Activated naive CD8-positive, alpha-beta T cell (primary cell): Measurements from ENCODE around the gene POLN.

ENCODE experiments used
- H3K27ac Mint-ChIP-seq: one replicate; pipeline ENCODE4 v1.8.0; 2021; ENCODE audit warnings: mixed read lengths
- H3K27me3 Mint-ChIP-seq: one replicate; pipeline ENCODE4 v1.8.0; 2021; ENCODE audit warnings: mixed read lengths
- H3K36me3 Mint-ChIP-seq: one replicate; pipeline ENCODE4 v1.8.0; 2021; ENCODE audit warnings: mixed read lengths
- H3K4me1 Mint-ChIP-seq: one replicate; pipeline ENCODE4 v1.8.0; 2021; ENCODE audit warnings: low read depth, mixed read lengths
- H3K4me3 Mint-ChIP-seq: one replicate; pipeline ENCODE4 v1.8.0; 2021; ENCODE audit warnings: mild to moderate bottlenecking, mixed read lengths
- H3K9me3 Mint-ChIP-seq: one replicate; pipeline ENCODE4 v1.8.0; 2021; ENCODE audit warnings: low read depth, mixed read lengths

The POLN gene

DNA sequence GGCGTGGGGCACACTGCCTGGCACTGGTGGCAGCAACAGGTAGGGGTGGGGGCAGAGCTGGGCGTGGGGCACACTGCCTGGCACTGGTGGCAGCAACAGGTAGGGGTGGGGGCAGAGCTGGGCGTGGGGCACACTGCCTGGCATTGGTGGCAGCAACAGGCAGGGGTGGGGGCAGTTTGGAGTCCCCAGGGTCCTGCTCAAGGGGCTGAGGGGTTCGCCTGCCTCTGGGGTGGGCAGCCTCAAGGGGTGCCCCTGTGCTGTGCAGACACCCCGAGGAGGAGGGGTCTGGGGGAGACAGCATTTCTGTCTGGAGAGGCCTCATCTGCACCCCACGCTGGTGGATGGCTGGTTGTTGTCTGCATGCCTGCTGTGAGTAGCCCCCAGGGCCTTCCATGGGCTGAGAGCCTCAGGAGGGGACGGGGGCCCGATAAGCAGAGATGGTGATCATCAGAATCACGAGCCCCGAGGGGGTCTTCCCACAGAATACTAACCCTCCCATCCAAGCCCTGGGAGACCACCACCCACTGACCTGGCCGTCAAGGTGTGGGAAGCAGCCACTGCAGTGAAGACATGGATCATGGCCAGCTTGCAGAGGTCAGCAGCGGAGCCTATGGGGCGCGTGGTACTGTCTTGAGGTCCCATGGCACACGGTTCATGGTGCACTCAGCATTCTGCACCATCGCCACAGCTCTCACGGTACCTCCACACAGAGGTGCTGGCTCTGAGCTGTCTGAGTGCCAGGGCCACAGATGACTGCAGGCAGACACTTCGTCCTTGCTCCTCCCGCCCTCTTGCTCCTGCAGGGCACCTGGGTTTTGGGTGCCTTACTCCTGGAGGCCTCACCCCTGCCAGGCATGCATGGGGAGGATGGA is 161.3 kb downstream of the POLN start:
- H3K4me1 Mint-ChIP-seq = no peaks in the 10 kb centered on the region
- no peak overlapping the region for H3K27ac Mint-ChIP-seq
- no peaks in the 10 kb centered on the region for H3K36me3 Mint-ChIP-seq
- H3K4me3 Mint-ChIP-seq = no peak overlapping the region
- H3K9me3 Mint-ChIP-seq = no peaks in the 10 kb centered on the region
- H3K27me3 Mint-ChIP-seq = no peaks in the 10 kb centered on the region

DNA sequence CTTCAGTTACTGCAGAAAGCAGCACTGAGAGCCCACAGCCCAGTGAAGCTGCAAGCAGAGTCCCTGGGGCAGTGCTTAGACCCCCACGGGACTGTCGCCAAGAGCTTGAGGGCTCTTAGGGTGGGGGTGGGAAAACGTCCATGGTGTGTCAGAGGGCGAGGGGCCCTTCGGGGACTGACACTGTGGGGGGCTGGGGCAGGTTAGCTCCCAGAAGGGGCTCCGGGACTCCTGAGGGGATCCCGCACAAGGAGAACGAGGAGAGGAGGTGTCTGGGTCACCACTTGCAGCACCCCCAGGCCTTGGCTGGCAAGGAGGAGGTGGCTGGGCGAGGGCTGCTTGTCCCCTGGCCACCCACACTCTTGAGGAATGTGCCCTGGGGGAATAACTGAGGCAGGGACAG is 162.0 kb downstream of the POLN start:
- H3K4me3 Mint-ChIP-seq = no peak overlapping the region
- no peak overlapping the region for H3K27ac Mint-ChIP-seq
- H3K27me3 Mint-ChIP-seq = no peaks in the 10 kb centered on the region
- H3K4me1 Mint-ChIP-seq = no peaks in the 10 kb centered on the region
- no peaks in the 10 kb centered on the region for H3K9me3 Mint-ChIP-seq
- no peaks in the 10 kb centered on the region for H3K36me3 Mint-ChIP-seq

DNA sequence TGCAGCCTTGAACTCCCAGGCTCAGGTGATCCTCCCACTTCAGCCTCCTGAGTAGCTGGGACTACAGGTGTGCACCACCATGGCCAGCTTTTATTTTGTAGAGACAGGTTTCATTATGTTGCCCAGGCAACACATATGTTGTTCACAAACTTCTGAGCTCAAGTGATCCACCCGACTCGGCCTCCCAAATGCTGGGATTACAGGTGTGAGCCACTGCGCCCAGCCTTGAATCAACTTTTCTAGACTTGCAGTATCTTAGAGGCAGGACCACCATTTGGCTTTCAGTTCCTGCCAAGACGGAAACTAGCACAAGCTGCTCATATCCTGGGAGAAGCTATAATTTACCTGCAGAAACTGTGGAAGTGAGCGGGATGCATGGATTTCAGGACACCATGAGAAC is 162.9 kb downstream of the POLN start:
- Mint-ChIP-seq H3K9me3 (no peaks in the 10 kb centered on the region), H3K27me3 (no peaks in the 10 kb centered on the region), H3K4me1 (no peaks in the 10 kb centered on the region), H3K4me3 (no peak overlapping the region), H3K36me3 (no peaks in the 10 kb centered on the region), H3K27ac (no peak overlapping the region)

DNA sequence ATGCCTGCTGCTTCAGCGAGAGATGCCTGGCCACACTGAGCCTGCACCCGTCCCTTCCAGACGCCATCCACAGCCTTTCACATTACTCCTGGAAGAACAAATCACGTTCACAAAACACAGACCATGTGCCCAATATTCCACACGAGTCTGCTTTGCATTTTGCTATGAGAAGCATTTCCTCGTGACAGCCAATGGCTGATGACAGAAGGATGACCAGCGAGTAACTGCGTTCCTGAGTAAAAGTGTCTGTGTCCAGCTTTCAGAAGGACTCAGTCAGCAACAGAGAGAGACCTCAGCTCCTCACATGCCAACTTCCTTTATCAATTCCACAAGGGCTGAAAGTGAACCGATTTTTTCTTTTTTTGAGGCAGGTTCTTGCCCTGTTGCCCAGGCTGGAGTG is 163.3 kb downstream of the POLN start:
- no peak overlapping the region for H3K27ac Mint-ChIP-seq
- no peaks in the 10 kb centered on the region for H3K4me1 Mint-ChIP-seq
- no peaks in the 10 kb centered on the region for H3K27me3 Mint-ChIP-seq
- no peak overlapping the region for H3K4me3 Mint-ChIP-seq
- no peaks in the 10 kb centered on the region for H3K9me3 Mint-ChIP-seq
- no peaks in the 10 kb centered on the region for H3K36me3 Mint-ChIP-seq

DNA sequence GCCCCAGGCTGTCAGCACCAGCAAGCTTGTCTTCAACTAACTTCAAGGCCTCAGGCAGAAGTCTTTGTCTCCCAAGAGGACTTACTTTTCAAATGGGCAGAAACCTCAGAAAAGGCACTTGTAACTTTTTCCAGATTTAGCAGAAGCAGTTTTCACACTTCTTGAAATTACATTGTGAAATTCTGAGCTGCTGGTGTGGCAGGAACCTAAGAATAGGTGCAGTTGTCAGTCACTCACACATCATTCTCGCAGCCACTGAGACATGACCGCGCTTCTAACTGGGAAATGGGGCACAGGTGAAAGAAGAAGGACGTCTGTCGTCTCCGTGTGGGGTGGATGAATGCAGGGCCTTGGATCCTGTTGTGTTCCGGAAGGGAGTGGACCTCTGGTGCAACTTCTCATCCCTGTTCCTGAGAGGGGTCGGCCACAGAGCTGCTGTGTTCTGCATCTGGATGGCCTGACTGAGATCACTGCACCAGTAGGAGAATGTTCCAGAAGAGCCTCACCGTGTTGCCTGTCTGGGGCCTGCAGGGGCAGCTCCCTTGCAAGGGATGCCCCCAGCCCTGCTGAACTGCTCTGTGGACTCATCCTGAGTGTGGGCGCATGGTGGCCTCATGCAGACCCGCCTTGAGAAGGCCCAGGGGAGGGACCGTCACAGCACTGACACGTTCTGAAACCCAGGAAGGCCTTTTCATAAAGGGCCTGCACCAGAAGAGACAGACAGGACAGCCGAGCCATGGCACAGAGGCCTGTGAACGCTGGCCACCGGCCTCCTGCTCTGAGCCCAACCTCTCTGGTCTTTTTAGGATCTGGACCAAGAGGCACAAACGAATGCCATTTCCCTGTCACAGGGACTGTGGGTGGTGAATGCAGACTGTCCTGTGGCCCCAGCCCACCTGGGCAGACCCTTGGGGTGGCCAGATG is 164.1 kb downstream of the POLN start:
- Mint-ChIP-seq H3K9me3 (no peaks in the 10 kb centered on the region), H3K27me3 (no peaks in the 10 kb centered on the region), H3K4me3 (no peak overlapping the region), H3K4me1 (no peaks in the 10 kb centered on the region), H3K27ac (no peak overlapping the region), H3K36me3 (no peaks in the 10 kb centered on the region)

DNA sequence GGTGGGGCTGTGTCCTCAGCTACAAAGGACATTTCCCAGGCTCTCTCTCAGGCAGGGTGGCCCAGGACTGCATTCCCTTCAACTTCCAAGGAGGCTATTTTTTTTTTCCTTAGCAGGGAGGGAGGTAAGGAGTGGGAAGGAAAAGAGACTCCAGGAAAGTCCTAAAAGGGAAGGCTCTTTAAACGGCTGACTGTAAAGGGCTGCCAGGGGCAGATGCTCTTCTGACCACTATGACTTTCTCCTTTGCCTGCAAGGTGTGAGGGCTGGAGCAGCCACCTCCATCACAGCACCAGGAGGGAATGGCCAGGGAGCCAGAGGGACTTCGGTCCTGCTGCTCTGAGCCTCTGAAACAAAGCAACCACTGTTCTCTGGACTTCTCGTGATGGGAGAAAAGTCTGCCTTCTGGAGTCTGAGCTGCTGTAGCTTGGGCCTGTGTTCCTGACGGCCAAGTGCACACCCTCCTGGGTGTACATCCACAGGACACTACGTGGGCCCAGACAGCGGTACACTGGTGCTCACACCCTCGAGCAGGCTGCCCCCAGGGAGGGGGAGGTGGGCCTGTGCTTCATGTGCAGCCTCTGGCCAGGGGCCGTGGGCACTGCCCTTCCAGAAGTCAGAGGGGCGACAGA is 164.9 kb downstream of the POLN start:
- H3K36me3 Mint-ChIP-seq = no peaks in the 10 kb centered on the region
- no peaks in the 10 kb centered on the region for H3K4me1 Mint-ChIP-seq
- no peak overlapping the region for H3K27ac Mint-ChIP-seq
- H3K27me3 Mint-ChIP-seq = no peaks in the 10 kb centered on the region
- H3K4me3 Mint-ChIP-seq = no peak overlapping the region
- H3K9me3 Mint-ChIP-seq = no peaks in the 10 kb centered on the region

DNA sequence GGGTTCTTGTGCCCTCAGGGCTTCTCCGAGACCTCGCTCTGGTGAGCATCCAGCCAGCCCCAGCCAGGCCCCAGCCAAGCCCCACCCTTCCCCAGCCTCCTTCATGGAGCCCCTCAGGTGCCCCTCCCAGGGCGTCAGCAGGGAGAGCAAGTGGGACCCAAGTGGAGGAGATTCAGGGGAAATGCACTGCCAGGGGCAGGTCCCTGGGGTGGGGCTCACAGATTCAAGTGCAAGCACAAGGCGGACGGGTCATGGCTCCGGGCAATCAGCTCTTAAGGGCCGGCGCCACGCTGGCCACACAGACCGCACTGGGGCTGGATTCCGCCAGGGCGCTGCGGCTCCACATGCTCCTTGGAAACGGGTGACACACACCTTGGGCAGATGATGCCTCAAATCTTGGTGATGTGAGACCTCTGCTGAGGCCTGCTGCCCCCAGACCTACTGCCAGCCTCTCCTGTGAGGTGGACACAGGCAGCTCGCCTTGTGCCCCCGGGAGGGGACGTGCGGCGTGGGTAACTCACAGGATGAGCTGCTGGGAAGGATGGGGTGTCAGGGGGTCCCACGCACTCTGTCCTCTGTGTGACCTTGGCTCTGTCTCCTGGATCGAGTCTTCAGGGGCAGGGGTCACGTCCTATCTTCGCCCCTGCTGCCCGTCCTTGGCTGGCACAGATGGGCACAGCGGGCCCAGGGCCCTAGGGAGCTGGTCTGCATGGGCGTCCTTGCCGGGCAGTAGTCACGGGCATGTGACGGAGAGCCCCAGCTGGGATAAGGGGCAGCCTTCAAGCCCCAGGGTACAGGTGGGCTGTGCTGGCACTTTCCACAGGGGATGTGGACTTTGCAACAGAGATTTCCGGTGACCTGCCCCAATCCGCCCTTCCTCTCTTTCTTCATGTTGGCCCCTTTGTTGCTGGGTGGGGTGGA is 165.7 kb downstream of the POLN start:
- no peaks in the 10 kb centered on the region for H3K9me3 Mint-ChIP-seq
- H3K27ac Mint-ChIP-seq = no peak overlapping the region
- no peaks in the 10 kb centered on the region for H3K36me3 Mint-ChIP-seq
- no peaks in the 10 kb centered on the region for H3K4me1 Mint-ChIP-seq
- no peak overlapping the region for H3K4me3 Mint-ChIP-seq
- H3K27me3 Mint-ChIP-seq = no peaks in the 10 kb centered on the region

- H3K27me3 Mint-ChIP-seq = no peaks in the 10 kb centered on the region
- H3K36me3 Mint-ChIP-seq = no peaks in the 10 kb centered on the region
- no peak overlapping the region for H3K27ac Mint-ChIP-seq
- no peaks in the 10 kb centered on the region for H3K4me1 Mint-ChIP-seq
- no peak overlapping the region for H3K4me3 Mint-ChIP-seq
- no peaks in the 10 kb centered on the region for H3K9me3 Mint-ChIP-seq
Measured at GRCh38 chr4:2075171-2075986, 166.5 kb downstream of the POLN start.

DNA sequence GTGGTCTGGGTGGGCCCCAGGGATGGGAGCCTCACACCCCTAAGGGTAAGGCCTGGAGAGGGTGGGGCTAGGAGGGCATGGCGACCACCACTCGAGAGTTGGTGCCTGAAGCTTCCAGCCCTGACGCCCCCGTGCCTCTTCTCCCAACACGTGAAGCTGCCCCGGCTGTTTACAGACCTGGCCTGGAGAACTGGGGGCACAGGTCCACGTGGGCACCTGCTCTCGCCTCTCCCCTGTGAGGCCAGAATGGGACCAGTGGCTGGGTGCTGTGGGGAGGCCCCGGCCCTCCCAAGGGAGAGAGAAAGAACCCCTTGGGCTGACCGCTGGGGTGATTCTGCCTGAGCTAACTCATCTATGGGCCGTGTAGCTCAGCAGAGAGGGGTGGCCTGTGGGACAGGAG is 167.3 kb downstream of the POLN start:
- Mint-ChIP-seq H3K27me3 (no peaks in the 10 kb centered on the region), H3K9me3 (no peaks in the 10 kb centered on the region), H3K4me3 (no peak overlapping the region), H3K27ac (no peak overlapping the region), H3K36me3 (no peaks in the 10 kb centered on the region), H3K4me1 (no peaks in the 10 kb centered on the region)

DNA sequence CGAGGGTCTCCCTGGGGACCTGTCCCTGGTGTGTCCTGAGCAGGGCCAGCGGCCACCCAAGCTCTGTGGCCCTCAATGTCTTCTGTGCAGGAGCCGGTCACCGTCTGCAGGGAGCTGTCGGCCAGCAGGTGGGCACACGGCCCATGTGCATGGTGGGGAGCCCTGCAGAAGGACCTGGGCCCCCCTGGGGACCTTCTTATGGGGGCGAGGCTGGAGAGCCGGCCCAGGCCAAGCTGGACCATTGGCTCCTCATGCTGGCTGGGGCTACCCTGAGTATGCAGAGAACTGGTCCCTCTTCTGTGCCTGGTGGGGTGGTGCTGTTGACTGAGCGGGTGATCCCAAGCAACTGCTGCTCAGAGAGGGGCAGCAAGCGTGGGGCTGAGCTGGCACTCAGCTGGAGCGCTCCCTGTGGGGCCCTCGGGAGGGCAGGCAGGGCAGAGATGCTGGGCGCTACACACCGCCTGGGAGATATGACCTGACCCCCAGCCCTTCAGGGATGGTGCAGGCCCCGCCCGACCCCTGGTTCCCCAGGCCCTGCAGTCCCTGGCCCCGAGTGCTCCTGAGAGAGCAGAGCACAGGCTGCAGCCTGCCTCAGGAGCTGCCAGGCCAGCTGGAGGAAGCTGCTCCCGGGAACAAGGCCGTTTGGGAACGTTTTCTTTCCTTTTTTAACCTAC is 168.0 kb downstream of the POLN start:
- H3K4me1 Mint-ChIP-seq = no peaks in the 10 kb centered on the region
- H3K27me3 Mint-ChIP-seq = no peaks in the 10 kb centered on the region
- no peaks in the 10 kb centered on the region for H3K9me3 Mint-ChIP-seq
- H3K36me3 Mint-ChIP-seq = no peaks in the 10 kb centered on the region
- no peak overlapping the region for H3K4me3 Mint-ChIP-seq
- no peak overlapping the region for H3K27ac Mint-ChIP-seq

DNA sequence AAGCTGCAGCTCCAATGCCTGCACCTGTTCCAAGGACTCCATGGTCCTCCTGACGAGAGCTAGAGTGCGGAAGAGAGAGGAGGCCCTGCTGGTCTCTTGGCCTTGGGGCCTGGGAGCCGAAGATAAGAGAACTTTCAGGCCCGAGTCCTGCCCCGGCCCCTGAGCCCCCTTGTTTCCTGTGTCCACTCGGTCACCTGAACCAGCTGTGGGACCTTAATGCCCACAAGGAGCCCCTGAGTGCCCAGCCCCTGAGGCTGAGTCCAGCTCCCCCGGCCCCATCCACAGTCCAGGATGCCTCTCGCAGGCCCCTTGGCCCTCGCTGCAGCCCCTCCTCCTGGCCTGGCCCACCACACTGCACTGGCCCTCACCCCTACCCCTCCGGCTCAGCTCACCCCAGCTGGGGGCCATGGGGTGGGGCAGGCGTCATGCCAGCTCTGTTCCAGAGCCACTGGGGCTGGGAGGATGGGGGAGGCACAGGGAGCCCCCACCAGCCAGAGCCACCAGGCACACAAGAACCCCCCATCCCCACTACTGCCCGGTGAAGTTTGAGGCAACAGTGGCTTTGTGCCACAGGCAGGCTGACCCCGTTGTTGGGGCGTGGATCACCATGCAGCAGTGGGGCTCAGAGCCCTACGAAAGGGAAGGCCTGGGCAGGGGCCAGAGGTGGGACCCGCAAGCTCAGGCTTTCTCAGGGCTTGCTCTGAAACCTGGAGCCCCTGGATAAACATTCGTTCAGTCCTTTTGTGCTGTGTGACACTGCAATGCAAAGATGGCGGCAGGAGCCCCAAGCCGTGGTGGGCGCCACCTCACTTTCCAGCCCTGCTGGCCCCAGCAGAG is 168.7 kb downstream of the POLN start:
- Mint-ChIP-seq H3K36me3 (no peaks in the 10 kb centered on the region), H3K27me3 (no peaks in the 10 kb centered on the region), H3K4me3 (no peak overlapping the region), H3K9me3 (no peaks in the 10 kb centered on the region), H3K27ac (no peak overlapping the region), H3K4me1 (no peaks in the 10 kb centered on the region)

- no peaks in the 10 kb centered on the region for H3K9me3 Mint-ChIP-seq
- no peak overlapping the region for H3K27ac Mint-ChIP-seq
- no peak overlapping the region for H3K4me3 Mint-ChIP-seq
- H3K27me3 Mint-ChIP-seq = no peaks in the 10 kb centered on the region
- no peaks in the 10 kb centered on the region for H3K4me1 Mint-ChIP-seq
- no peaks in the 10 kb centered on the region for H3K36me3 Mint-ChIP-seq
Measured at GRCh38 chr4:2071912-2072867, 169.7 kb downstream of the POLN start.
